22Rv1 (cell line): ENCODE results near the gene LIMCH1.

Experiments used
- H3K27ac ChIP-seq: fragments of 450-650 bp; 2 replicates; pipeline ENCODE4 v1.5.1; 2017
- ZFX ChIP-seq: fragments of 450-650 bp; IDR thresholded peaks from 2 replicates; pipeline ENCODE4 v1.6.1; 2017; ENCODE audit warnings: antibody characterized with exemption, borderline replicate concordance
- TF ChIP-seq, protein P1 (sequence below): fragments of 450-650 bp; IDR thresholded peaks from 2 replicates; pipeline ENCODE4 v1.5.1; 2017; ENCODE audit warnings: mild to moderate bottlenecking

Gene LIMCH1

DNA sequence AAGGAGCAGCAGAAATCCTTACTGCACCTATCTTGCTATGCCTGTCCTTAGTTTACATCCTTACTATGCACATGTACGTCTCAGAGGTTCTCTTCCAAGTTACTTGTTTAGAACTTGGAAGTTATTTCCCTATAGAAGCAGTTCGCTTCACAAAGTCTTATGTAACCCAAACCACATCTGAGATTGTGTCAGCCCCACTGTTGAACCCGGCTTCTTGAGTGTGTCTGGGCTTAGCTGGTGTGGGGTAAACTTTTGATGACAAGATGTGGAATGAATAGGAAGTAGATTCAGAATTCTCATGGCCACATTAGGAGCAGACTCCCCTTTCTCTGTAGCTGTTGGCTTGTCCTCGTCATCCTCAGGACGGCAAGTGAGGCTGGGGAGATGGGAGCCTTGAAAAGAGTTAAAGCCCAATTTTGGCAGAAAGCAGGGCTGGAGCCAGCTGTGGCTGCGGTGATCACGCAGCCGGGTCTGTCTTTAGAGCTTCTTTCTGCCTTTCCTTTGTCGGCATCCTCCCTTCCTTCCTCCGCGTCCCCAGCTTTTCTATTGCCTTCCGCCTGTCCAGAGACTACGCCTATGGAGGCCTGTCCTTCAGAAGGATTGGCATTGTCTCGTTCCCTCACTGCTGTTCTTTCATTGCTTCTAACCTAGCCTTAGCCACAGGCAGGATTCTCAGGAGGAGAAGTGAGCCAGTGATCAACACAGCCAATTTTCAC, 23.0 kb upstream of the LIMCH1 start:
- H3K27ac ChIP-seq, result no peak overlapping the region

DNA sequence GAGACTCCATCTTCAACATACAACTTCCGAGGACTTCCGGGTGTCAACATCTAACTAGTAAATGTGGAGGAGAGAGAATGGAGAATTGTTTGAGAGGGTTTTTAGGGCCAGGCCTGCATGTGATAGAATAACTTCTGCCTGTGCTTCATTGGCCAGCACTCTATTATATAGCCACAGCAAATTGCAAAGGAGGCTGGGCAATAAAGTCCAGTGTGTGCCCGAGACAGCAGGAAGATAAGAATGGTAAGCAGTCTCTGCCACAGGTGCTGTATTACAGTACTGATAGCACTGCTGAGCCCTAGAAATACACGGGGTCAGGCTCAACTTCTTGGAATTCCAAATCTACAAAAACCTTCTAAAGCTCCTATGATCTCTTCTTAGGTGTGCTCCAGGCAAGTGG, 20.8 kb upstream of the LIMCH1 start:
- no peak overlapping the region for H3K27ac ChIP-seq
- no peak for TF ChIP-seq ZFX
- TF ChIP-seq, protein P1, sequence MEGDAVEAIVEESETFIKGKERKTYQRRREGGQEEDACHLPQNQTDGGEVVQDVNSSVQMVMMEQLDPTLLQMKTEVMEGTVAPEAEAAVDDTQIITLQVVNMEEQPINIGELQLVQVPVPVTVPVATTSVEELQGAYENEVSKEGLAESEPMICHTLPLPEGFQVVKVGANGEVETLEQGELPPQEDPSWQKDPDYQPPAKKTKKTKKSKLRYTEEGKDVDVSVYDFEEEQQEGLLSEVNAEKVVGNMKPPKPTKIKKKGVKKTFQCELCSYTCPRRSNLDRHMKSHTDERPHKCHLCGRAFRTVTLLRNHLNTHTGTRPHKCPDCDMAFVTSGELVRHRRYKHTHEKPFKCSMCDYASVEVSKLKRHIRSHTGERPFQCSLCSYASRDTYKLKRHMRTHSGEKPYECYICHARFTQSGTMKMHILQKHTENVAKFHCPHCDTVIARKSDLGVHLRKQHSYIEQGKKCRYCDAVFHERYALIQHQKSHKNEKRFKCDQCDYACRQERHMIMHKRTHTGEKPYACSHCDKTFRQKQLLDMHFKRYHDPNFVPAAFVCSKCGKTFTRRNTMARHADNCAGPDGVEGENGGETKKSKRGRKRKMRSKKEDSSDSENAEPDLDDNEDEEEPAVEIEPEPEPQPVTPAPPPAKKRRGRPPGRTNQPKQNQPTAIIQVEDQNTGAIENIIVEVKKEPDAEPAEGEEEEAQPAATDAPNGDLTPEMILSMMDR, result no peak

More for the DNA sequence above, 23.0 kb upstream of the LIMCH1 start:
- TF ChIP-seq, protein P1, result no peak
- no peak for TF ChIP-seq ZFX

DNA sequence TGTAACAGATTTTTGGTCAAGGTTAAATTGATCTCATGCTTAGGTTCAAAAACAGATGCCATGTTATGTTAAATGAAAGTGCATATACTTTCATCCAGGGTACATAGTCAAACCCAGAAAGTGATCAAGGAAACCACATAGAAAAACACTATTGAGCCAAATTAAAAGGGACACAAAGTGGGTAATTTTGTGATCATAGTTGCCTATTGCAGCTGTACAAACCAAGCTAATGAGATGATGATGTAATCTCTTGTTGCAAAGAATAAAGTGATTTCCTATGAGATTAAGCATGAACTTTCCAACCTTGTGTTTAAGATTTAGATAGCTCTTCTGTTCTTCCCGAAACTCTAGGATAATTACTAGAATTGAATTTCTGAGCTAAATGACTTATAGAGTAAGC, 20.2 kb upstream of the LIMCH1 start:
- no peak for TF ChIP-seq ZFX
- TF ChIP-seq, protein P1, result no peak
- H3K27ac ChIP-seq, result no peak overlapping the region

DNA sequence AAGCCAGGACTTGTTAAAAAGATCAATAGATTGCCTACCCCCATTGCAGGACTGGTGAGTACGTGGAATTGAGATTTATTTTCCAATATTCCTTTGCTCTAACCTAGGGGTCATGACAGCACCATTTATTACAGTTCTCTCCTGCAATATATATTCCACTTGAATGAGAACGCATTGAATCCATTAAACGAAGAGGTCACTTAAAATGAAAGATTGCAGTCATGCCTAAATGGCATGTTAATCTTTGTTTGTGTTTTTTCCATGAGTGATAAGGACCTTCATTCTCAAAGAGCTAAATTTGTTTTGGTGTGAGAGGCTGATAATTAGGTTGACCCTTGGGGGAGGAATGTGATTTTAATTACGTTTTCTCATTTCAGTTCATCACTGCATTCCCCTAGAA, 13.5 kb upstream of the LIMCH1 start:
- TF ChIP-seq ZFX, result no peak
- TF ChIP-seq, protein P1, result no peak
- H3K27ac ChIP-seq, result no peak overlapping the region

DNA sequence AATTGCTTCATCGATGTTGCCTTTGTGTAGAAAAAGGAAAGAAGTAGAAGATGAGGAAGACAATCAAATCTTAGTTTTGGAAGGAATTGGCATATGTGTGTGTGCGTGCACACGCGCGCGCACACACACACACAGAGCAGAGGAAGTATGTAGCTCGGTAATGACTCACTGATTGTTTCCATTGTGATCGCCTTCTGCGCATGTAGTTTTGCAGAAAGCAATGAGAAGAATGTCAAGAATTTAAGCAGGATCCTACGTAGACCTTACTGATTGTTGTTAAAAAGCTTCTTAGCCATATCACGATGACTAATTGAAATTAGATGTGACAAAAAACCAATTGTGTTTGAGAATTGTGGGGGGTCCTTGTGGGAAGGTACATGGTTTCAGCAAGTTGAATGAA, 12.8 kb upstream of the LIMCH1 start:
- TF ChIP-seq ZFX, result no peak
- TF ChIP-seq, protein P1, result no peak
- H3K27ac ChIP-seq, result no peak overlapping the region

DNA sequence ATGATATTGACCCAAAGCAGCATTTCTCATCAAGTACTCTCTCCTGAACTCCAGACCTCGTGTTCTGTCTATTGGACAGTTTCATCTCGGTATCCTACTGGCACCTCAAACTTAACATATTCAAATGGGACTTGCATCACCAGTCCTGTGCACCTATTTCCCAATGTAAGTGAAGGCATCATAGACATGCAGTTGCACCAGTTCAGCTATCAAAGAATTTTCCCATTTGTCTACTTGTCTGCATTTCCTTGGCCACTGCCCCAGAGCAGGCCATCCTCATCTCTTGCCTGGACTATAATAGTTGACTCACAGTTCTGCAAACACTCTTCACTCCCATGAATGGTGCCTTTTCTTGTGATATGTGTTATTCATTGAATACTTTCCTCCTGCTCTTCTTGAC, 11.3 kb upstream of the LIMCH1 start:
- TF ChIP-seq ZFX, result no peak
- TF ChIP-seq, protein P1, result no peak
- no peak overlapping the region for H3K27ac ChIP-seq

DNA sequence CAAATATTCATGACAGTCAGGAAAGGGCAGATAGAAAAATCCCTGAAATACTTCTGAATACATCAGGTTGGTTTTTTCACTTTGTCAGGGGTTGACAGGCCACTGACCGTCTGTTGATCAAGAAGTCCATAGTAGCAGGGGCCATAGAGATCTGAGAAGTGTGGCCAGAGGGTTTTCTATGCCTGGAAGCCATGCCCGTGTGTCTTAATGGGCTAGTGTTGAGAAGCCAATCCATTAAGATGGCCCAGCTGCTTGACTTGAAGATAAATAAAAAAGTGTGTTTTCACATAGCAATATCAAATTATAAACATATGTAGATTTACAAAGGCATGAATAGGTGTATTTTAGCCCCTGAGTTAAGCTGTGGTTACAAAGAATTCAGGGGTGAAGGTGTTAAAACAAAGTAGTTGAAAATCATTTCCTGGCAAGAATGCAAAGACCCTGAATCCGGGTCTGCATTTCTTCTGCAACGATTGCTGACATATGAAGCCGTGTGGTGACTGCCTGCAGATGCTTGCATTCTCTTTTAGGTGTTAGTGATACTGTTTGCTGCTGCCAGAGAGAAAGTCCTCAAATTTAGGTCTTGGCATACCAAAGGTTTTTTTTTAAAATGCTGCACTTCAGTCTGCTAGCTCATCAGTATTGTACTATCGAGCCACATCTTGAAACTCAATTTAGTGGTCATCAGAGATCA, 9.3 kb upstream of the LIMCH1 start:
- TF ChIP-seq ZFX, result no peak
- TF ChIP-seq, protein P1, result no peak
- H3K27ac ChIP-seq, result no peak overlapping the region
